Peyer's patch (tissue), 4 donors: ENCODE data around the gene TARDBP. TPM values are rescaled to one million over a fixed set of nuclear protein-coding genes. Genes with fewer than 3 reads are reported as not detected.
"Not testable (repeated sequence)": the region's sequence is repeated elsewhere in the genome, so short reads cannot be mapped to it uniquely, and the experiment has no call there.

Source experiments
- DNase-seq, 3 donors: peaks; one replicate each; pipeline ENCODE4 v3.0.0-alpha.2; 2017 to 2019
- H3K27ac ChIP-seq, 4 donors: fragments of 200-600 bp; sonication (generic); one replicate each; pipeline ENCODE4 v1.5.1; 2016 to 2019
- H3K27me3 ChIP-seq, 2 donors: fragments of 200-600 bp; sonication (generic); one replicate each; pipeline ENCODE4 v1.5.1; 2019
- H3K36me3 ChIP-seq, 3 donors: fragments of 200-600 bp; sonication (generic); one replicate each; pipeline ENCODE4 v1.5.1; 2016 to 2019
- H3K4me1 ChIP-seq, 4 donors: fragments of 200-600 bp; sonication (generic); one replicate each; pipeline ENCODE4 v1.5.1; 2016 to 2019
- H3K4me3 ChIP-seq, 4 donors: fragments of 200-600 bp; sonication (generic); 1 replicate in 3 of 4; 2 replicates in 1 of 4; pipeline ENCODE4 v1.5.1; 2016 to 2019; ENCODE audit warnings: mild to moderate bottlenecking in 1 of 4
- H3K9me3 ChIP-seq, 4 donors: fragments of 200-600 bp; sonication (generic); one replicate each; pipeline ENCODE4 v1.5.1; 2016 to 2019; ENCODE audit warnings: mild to moderate bottlenecking in 1 of 4
- POLR2A ChIP-seq, 2 donors: fragments of 450-650 bp; IDR thresholded peaks; one replicate each; pipeline ENCODE4 v1.5.1; 2017; ENCODE audit warnings: antibody characterized with exemption in 2 of 2, mild to moderate bottlenecking in 2 of 2, moderate library complexity in 2 of 2
- total RNA-seq, 4 donors: library from RNA; depleted of rRNA; stranded (reverse); fragments of >200 nt; gene quantifications; one replicate each; pipeline ENCODE4 v1.1.0, GENCODE V29; 2016
- TF ChIP-seq, protein P1 (sequence below), 6 experiments: fragments of 450-650 bp in 4 of 6; fragments of 200-600 bp in 2 of 6; sonication (generic) in 1 of 6; IDR thresholded peaks; one replicate each; pipeline ENCODE4 v1.5.1; 2017 to 2019; ENCODE audit warnings: antibody characterized with exemption in 6 of 6, mild to moderate bottlenecking in 3 of 6, moderate library complexity in 1 of 6

The TARDBP gene
- total RNA-seq, 4 donors from 2014 or later, result 141 to 313 (median 167) TPM

- H3K36me3 ChIP-seq, result peaks cover 0 to 15% (median 0%) of the 10 kb centered on the region in 3 donors
- no peaks in the 10 kb centered on the region for H3K9me3 ChIP-seq
- H3K27ac ChIP-seq, result no peak overlapping the region
- H3K4me3 ChIP-seq, result no peak overlapping the region
- no peak for TF ChIP-seq POLR2A (IDR thresholded peaks at IDR 0.05)
- TF ChIP-seq, protein P1, sequence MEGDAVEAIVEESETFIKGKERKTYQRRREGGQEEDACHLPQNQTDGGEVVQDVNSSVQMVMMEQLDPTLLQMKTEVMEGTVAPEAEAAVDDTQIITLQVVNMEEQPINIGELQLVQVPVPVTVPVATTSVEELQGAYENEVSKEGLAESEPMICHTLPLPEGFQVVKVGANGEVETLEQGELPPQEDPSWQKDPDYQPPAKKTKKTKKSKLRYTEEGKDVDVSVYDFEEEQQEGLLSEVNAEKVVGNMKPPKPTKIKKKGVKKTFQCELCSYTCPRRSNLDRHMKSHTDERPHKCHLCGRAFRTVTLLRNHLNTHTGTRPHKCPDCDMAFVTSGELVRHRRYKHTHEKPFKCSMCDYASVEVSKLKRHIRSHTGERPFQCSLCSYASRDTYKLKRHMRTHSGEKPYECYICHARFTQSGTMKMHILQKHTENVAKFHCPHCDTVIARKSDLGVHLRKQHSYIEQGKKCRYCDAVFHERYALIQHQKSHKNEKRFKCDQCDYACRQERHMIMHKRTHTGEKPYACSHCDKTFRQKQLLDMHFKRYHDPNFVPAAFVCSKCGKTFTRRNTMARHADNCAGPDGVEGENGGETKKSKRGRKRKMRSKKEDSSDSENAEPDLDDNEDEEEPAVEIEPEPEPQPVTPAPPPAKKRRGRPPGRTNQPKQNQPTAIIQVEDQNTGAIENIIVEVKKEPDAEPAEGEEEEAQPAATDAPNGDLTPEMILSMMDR (IDR thresholded peaks at IDR 0.05), result no peak
- H3K4me1 ChIP-seq, result no peaks in the 10 kb centered on the region
- DNase-seq, result no peak
- H3K27me3 ChIP-seq, result no peaks in the 10 kb centered on the region
Observed at GRCh38 chr1:11031624-11032262, 19.3 kb downstream of the TARDBP start.

DNA sequence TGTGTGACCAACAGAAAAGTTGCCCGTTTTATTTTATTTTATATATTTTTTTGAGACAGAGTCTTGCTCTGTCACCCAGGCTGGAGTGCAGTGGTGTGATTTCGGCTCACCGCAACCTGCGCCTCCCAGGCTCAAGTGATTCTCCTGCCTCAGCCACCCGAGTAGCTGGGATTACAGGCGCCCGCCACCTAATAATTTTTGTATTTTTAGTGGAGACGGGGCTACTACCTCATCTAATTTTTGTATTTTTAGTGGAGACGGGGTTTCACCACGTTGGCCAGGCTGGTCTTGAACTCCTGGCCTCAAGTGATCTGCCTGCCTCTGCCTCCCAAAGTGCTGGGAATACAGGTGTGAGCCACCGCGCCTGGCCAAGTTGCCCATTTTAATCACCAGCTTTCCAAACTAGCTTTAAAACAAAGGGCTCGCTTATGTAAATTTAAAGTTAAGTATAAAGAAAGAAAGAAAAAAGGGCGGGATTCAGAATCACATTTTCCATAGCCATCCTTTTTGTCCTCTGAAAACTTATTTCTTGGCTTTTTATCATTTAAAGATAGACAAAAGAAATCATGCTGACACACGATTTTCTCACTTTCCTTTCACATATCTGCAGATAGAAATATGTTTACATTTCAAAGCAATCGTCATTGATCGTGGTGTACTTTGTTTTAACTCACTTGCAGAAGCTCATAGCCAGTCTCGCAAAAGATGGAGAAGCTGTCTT, 24.7 kb downstream of the TARDBP start:
- not testable (repeated sequence) for H3K27ac ChIP-seq

GRCh38 chr1:11037740-11038182, 25.3 kb downstream of the TARDBP start:
- no peak overlapping the region for H3K27ac ChIP-seq
- TF ChIP-seq, protein P1 (IDR thresholded peaks at IDR 0.05), result peak; percentile 83 to 98 (median 94)
- no peak for TF ChIP-seq POLR2A (IDR thresholded peaks at IDR 0.05)

More for the DNA sequence above, 24.7 kb downstream of the TARDBP start:
- H3K36me3 ChIP-seq, DNase-seq, H3K4me3 ChIP-seq, H3K4me1 ChIP-seq, H3K9me3 ChIP-seq, H3K27me3 ChIP-seq: not testable (repeated sequence)

DNA sequence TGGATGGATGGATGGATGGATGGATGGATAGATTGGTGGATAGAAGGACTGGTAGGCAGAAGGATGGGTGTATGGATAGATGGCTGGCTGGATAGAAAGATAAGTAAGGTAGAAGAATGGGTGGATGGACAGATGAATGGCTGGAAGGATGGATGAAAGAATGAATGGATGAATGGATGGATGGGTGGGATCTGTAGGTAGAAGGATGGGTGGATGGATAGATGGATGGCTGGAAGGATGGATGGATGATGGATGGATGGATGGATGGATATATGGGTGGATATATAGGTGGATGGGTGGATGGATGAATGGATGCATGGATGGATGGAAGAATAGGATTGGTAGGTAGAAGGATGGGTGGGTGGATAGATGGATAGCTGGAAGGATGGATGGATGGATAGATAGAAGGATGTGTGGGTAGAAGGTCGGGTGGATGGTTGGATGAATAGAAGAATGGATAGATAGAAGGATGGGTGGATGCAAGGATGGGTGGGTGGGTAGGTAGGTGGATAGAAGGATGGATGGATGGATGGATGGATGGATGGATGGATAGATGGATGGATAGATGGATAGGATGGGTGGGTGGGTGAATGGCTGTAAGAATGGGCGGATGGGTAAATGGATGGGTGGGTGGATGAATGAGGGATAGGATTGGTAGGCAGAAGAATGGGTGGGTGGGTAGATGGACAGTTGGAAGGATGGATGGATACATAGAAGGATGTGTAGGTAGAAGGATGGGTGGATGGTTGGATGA, 27.1 kb downstream of the TARDBP start:
- TF ChIP-seq, protein P1 (IDR thresholded peaks at IDR 0.05), result no peak
- TF ChIP-seq POLR2A (IDR thresholded peaks at IDR 0.05), result no peak
- H3K36me3 ChIP-seq, result no peaks in the 10 kb centered on the region
- no peak overlapping the region for H3K27ac ChIP-seq
- no peaks in the 10 kb centered on the region for H3K4me1 ChIP-seq
- H3K9me3 ChIP-seq, result no peaks in the 10 kb centered on the region
- no peaks in the 10 kb centered on the region for H3K27me3 ChIP-seq
- no peak for DNase-seq
- no peak overlapping the region for H3K4me3 ChIP-seq

More at GRCh38 chr1:11037740-11038182, 25.3 kb downstream of the TARDBP start:
- H3K4me3 ChIP-seq, result no peak overlapping the region
- no peaks in the 10 kb centered on the region for H3K9me3 ChIP-seq
- DNase-seq, result peak; percentile 87 to 95 (median 91)
- H3K4me1 ChIP-seq, result no peaks in the 10 kb centered on the region
- H3K36me3 ChIP-seq, result no peaks in the 10 kb centered on the region
- no peaks in the 10 kb centered on the region for H3K27me3 ChIP-seq

DNA sequence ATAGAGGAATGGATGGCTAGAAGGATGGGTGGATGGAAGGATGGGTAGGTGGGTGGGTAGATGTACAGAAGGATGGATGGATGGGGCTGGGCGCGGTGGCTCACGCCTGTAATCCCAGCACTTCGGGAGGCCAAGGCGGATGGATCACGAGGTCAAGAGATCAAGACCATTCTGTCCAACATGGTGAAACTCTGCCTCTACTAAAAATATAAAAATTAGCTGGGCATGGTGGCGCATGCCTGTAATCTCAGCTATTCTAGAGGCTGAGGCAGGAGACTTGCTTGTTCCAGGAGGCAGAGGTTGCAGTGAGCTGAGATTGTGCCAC, 27.6 kb downstream of the TARDBP start:
- not testable (repeated sequence) for H3K9me3 ChIP-seq, DNase-seq, H3K4me1 ChIP-seq, H3K27me3 ChIP-seq, H3K36me3 ChIP-seq, H3K4me3 ChIP-seq, H3K27ac ChIP-seq

DNA sequence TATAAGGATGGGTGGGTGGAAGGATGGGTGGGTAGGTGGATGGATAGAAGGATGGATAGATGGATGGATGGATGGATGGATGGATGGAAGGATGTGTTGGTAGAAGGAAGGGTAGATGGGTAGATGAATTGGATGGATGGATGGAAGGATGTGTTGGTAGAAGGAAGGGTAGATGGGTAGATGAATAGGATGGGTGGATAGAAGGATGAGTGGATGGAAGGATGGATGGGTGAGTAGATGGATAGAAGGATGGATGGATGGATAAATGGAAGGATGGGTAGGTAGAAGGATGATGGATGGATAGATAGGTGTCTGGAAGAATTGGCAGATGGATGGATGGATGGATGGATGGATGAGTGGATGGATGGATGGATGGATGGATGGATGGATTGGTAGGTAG, 28.6 kb downstream of the TARDBP start:
- H3K9me3 ChIP-seq, result no peaks in the 10 kb centered on the region
- no peak for DNase-seq
- H3K4me3 ChIP-seq, result no peak overlapping the region
- H3K27ac ChIP-seq, result no peak overlapping the region
- H3K4me1 ChIP-seq, result no peaks in the 10 kb centered on the region
- TF ChIP-seq, protein P1 (IDR thresholded peaks at IDR 0.05), result no peak
- no peak for TF ChIP-seq POLR2A (IDR thresholded peaks at IDR 0.05)
- no peaks in the 10 kb centered on the region for H3K36me3 ChIP-seq
- H3K27me3 ChIP-seq, result no peaks in the 10 kb centered on the region
